COLO668 (cell line): Measurements from ENCODE around the gene ZNF205.
A peak's percentile ranks its signal among the peaks of the same experiment; 100 is the strongest.
"Not testable (repeated sequence)": the region's sequence is repeated elsewhere in the genome, so short reads cannot be mapped to it uniquely, and the experiment has no call there.

Experiments
- DNase-seq: peaks from one replicate; lab custom pipeline; 2025; ENCODE audit not compliant: unreplicated experiment; lab: John Stamatoyannopoulos, UW

Gene ZNF205

GRCh38 chr16:3131755-3132377, 19.5 kb downstream of the ZNF205 start:
- peak; percentile 55 for DNase-seq

DNA sequence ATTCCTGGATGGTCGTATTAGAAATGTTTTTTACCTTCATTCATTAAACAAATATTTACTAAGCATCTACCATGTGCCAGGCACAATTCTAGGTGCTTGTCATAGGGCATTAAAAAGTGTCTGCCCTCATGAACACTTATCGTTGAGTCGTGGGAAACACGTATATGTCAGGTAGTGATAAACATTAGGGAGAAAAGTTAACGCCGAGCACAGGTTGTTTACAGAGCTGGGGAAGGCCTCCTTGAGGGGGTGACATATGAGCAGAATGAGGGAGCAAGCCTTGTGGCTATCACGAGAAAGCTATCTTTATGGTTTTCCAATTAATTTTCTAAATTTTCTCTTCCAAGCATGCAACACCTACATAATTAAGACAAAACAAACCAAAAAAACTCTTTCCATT, 21.5 kb downstream of the ZNF205 start:
- DNase-seq = no peak

GRCh38 chr16:3134338-3135125, 22.1 kb downstream of the ZNF205 start, which contains the start of gene ZNF213:
TSS of gene ZNF213 (plus strand) at chr16:3135029. CDS start at chr16:3137281, 2,252 bp downstream.
- DNase-seq = peak; percentile 95

- DNase-seq = no peak
Observed at GRCh38 chr16:3135126-3135715, 22.8 kb downstream of the ZNF205 start.

DNA sequence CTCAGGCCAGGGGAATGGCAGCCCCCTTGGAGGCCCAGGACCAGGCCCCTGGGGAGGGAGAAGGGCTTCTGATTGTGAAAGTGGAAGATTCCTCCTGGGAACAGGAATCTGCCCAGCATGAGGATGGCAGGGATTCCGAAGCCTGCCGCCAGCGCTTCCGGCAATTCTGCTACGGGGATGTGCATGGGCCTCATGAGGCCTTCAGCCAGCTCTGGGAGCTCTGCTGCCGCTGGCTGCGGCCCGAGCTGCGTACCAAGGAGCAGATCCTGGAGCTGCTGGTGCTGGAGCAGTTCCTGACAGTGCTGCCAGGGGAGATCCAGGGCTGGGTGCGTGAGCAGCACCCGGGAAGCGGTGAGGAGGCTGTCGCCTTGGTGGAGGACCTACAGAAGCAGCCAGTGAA, 24.9 kb downstream of the ZNF205 start:
- no peak for DNase-seq

GRCh38 chr16:3138342-3138741, 26.0 kb downstream of the ZNF205 start:
- DNase-seq = no peak

GRCh38 chr16:3138823-3139426, 26.5 kb downstream of the ZNF205 start:
- DNase-seq = no peak

- DNase-seq = not testable (repeated sequence)
Observed at GRCh38 chr16:3139561-3139960, 27.2 kb downstream of the ZNF205 start.

GRCh38 chr16:3140603-3141427, 28.4 kb downstream of the ZNF205 start:
- DNase-seq = no peak

DNA sequence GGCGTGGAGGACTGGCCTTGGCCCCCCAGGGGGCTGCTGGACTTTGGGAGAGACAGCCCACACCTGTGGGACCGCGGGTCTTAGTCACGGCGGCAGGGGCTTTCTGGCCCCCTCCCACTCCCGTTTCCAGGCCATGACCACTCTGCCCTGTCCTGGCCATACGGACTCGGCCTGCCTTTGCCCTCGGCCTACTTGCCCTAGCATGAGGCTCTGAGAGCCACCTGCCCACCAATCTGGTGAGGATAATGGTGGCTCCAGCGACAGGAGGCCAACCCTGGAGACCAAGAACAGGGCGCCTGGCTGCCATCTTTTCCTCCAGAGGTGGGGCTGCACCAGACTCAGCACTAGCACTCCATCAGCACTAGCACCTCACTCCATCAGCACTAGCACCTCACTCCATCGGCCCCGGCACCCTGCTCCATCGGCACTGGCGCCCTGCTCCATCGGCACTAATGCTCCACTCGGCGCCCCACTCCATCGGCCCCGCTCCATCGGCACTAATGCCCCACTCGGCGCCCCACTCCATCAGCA, 29.5 kb downstream of the ZNF205 start:
- no peak for DNase-seq

DNA sequence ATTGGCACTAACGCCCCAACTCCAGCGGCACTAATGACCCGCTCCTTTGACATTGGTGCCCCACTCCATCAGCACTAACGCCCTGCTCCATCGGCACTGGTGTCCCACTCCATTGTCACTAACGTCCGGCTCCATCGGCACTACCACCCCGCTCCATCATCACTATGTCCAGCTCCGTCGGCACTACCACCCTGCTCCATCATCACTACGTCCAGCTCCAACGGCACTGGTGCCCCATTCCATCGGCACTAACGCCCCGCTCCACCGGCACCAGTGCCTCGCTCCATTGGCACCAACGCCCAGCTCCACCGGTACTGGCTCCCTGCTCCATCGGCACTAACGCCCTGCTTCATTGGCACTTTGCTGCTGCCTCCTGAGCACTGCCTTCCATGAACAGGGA, 29.9 kb downstream of the ZNF205 start:
- no peak for DNase-seq

GRCh38 chr16:3142770-3143169, 30.4 kb downstream of the ZNF205 start:
- no peak for DNase-seq

DNA sequence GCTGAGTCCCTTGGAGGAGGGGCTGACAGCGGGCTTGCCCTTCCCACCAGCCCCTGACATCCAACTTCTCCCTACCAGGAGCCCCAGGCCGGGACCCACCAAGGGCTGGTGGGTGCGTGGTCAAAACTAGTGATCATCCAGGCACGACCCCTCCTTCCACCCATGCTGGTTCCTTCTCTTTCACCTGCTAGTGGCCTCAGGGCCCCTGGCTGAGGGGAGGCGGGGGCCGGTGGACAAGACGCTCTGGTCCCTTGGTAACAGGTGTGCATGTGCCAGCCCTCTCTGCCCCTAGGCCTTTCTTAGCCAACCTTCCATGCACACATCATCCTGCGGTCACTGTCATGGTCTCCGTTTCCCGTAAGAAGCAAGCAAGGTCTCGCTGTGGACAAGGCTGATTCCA, 30.8 kb downstream of the ZNF205 start:
- DNase-seq = no peak

GRCh38 chr16:3143598-3144320, 31.4 kb downstream of the ZNF205 start:
- peak; percentile 41 for DNase-seq

DNA sequence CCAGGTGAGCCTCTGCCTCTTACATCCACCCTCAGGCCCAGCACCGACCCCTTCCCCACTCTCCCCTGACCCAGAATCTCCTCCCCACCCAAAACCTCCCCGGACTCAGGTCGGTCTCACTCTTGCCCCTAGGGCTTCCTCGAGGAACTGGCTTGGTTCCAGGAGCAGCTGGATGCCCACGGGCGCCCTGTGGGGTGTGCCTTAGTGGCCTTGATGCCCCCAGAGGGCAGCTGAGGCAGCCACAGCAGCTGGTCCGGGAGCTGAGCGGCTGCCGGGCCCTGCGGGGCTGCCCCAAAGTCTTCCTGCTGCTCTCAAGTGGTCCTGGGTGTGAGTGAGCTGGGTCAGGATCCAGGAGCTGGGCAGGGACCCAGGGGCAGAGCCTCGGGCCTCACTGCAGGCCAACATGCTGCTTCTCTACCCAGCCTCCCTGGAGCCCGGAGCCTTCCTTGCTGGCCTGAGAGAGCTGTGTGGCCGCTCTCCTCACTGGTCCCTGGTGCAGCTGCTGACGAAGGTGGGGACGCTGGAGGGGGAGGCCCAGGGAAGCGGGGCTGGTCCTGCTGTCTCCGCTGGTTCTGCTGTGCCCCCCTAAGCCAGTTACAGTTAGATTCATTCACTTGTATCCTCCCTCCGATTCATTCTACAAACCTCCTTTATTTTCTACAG, 32.1 kb downstream of the ZNF205 start:
- peak; percentile 16 for DNase-seq

DNA sequence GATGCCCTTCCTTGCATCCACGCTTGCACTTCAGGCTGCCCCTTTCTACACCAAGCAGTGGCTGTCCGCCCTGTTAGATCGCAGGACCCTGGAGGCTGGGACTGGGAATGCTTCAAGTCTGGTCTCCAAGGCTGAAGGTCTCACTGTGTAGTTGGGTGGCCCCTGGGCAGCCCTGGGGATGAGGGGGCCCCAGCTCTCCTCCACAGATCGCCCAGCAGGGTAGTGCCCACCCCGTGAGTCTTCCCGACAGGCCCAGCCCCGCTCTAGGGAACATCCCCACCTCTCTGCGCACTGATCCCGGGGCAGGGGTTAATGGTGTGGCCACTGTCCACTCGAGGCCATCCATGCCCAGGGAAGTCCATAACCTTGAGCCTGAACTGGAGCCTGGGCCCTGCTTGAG, 32.8 kb downstream of the ZNF205 start:
- DNase-seq = no peak

- DNase-seq = no peak
Observed at GRCh38 chr16:3145660-3146059, 33.3 kb downstream of the ZNF205 start.

- no peak for DNase-seq
Observed at GRCh38 chr16:3147046-3147756, 34.8 kb downstream of the ZNF205 start.

DNA sequence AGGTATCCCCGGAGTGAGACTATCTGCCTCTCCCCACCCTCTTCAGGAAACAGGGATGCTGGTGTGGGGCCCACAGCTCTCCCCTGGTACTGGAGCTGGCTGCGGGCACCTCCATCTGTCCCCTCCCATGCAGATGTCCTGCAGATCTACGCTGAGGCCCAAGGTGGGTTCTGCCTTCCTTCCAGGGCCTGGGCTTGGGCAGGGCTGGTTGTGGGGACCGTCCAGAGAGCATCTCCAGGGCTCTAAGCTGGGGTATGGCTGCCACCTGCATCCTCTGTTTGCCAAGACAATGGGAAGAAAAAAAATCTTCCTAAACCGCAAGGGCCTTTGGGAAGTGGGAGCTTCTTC, 35.3 kb downstream of the ZNF205 start:
- no peak for DNase-seq
